Measurements from ENCODE around the gene MYL4.

The MYL4 gene

DNA sequence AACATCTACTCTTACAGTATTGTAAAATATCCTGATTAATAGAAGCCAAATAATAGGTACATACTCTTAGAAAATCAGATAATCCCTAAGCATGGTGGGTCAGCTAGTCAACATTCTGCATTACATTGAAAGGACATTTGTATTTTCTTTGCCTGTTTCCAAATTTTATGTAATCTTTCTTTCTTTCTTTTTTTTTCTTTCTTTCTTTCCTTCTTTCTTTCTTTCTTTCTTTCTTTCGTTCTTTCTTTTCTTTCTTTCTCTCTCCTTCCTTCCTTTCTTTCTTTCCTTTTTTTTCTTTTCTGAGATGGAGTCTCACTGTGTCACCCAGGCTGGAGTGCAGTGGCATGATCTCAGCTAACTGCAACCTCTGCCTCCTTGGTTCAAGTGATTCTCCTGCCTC, 63.3 kb downstream of the MYL4 start:
- H3K4me3 ChIP-seq: no peak overlapping the region
- no peaks in the 10 kb centered on the region for H3K36me3 ChIP-seq
- peaks cover under 1 to 87% (median 62%) of the 10 kb centered on the region in 4 donors for H3K4me1 ChIP-seq
- H3K27ac ChIP-seq: peak overlapping the region; percentile 85 to 92
- no peak for TF ChIP-seq CTCF (IDR thresholded peaks at IDR 0.05)
- DNase-seq: no peak
- intact Hi-C loops (cut with DNase I; ENCODE audit: low total_unique reads): loop anchor here (5.0 kb wide), 1 partner anchor 40 kb away; no protein-coding TSS in a partner anchor
- H3K27me3 ChIP-seq: no peaks in the 10 kb centered on the region
- no peaks in the 10 kb centered on the region for H3K9me3 ChIP-seq

DNA sequence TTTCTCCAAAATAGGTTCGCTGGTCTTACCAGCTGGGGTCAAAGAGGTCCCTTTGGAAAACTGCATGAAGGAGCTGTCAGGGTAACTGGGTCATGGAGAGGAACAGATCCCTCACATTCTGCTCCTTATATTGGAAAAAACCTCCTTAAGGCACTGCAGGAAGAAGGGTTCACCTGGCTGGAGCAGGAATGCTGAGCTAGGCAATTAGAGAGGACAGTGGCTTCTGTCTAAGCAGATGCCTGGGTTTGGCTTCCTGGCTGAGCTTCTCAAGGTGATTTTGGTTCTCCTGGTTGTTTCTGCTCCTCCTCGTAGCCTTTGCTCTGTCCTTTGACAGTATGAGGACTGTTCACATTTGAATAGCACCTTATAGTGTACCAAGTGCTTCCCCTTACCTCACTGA, 64.1 kb downstream of the MYL4 start:
- no peak for TF ChIP-seq CTCF (IDR thresholded peaks at IDR 0.05)
- intact Hi-C loops (cut with DNase I; ENCODE audit: low total_unique reads): loop anchor here (5.0 kb wide), 1 partner anchor 39 kb away; no protein-coding TSS in a partner anchor
- H3K4me3 ChIP-seq: no peak overlapping the region
- H3K27ac ChIP-seq: peak overlapping the region; percentile 85 to 92
- H3K9me3 ChIP-seq: no peaks in the 10 kb centered on the region
- DNase-seq: no peak
- H3K4me1 ChIP-seq: peaks cover 5 to 87% (median 64%) of the 10 kb centered on the region in 4 donors
- H3K36me3 ChIP-seq: no peaks in the 10 kb centered on the region
- no peaks in the 10 kb centered on the region for H3K27me3 ChIP-seq

All from tibial artery (tissue), 4 donors.